ENCODE data around the gene CDCP2.

The CDCP2 gene

GRCh38 chr1:54122135-54122751 is 30.6 kb downstream of the CDCP2 start:
- Histone ChIP-seq H3K79me2 (ENCODE audit: insufficient read depth, low read length) (no peaks in the 10 kb centered on the region), H3K4me1 (ENCODE audit: insufficient read depth, low read length, severe bottlenecking) (peaks cover 20% of the 10 kb centered on the region), H3K9ac (ENCODE audit: low read length) (no peak overlapping the region), H3K4me3 (ENCODE audit: low read depth, low read length, poor library complexity, severe bottlenecking) (no peak overlapping the region), H2AFZ (ENCODE audit: low read length) (no peak overlapping the region), H3K9me3 (ENCODE audit: low read length) (no peaks in the 10 kb centered on the region), H3F3A (ENCODE audit: insufficient read depth, low read length) (no peaks in the 10 kb centered on the region), H3K27ac (ENCODE audit: low read depth, low read length, poor library complexity, severe bottlenecking) (no peak overlapping the region), H4K20me1 (ENCODE audit: insufficient read depth, low read length) (no peaks in the 10 kb centered on the region), H3K4me2 (ENCODE audit: low read length) (no peak overlapping the region), H3K36me3 (ENCODE audit: insufficient read depth, low read length) (no peaks in the 10 kb centered on the region), H3K27me3 (ENCODE audit: insufficient read depth, low read length) (peaks cover 10% of the 10 kb centered on the region), H3K9me2 (ENCODE audit: low read depth, low read length) (no peaks in the 10 kb centered on the region)
- TF ChIP-seq EZH2 (IDR thresholded peaks at IDR 0.05; ENCODE audit: borderline replicate concordance, low read length) (no peak), CTCF (IDR thresholded peaks at IDR 0.05; ENCODE audit: low read length) (no peak)

GRCh38 chr1:54121482-54122134 is 31.2 kb downstream of the CDCP2 start:
- no peak overlapping the region for H3K9ac ChIP-seq (ENCODE audit: low read length)
- H3F3A ChIP-seq (ENCODE audit: insufficient read depth, low read length), result no peaks in the 10 kb centered on the region
- H2AFZ ChIP-seq (ENCODE audit: low read length), result no peak overlapping the region
- H3K27ac ChIP-seq (ENCODE audit: low read depth, low read length, poor library complexity, severe bottlenecking), result no peak overlapping the region
- no peak overlapping the region for H3K4me3 ChIP-seq (ENCODE audit: low read depth, low read length, poor library complexity, severe bottlenecking)
- H3K79me2 ChIP-seq (ENCODE audit: insufficient read depth, low read length), result no peaks in the 10 kb centered on the region
- peaks cover 10% of the 10 kb centered on the region for H3K27me3 ChIP-seq (ENCODE audit: insufficient read depth, low read length)
- TF ChIP-seq CTCF (IDR thresholded peaks at IDR 0.05; ENCODE audit: low read length) (peak; percentile 63), EZH2 (IDR thresholded peaks at IDR 0.05; ENCODE audit: borderline replicate concordance, low read length) (no peak)
- no peaks in the 10 kb centered on the region for H3K9me2 ChIP-seq (ENCODE audit: low read depth, low read length)
- H3K4me1 ChIP-seq (ENCODE audit: insufficient read depth, low read length, severe bottlenecking), result peaks cover 20% of the 10 kb centered on the region
- H3K4me2 ChIP-seq (ENCODE audit: low read length), result no peak overlapping the region
- H3K9me3 ChIP-seq (ENCODE audit: low read length), result no peaks in the 10 kb centered on the region
- H3K36me3 ChIP-seq (ENCODE audit: insufficient read depth, low read length), result no peaks in the 10 kb centered on the region
- H4K20me1 ChIP-seq (ENCODE audit: insufficient read depth, low read length), result no peaks in the 10 kb centered on the region

GRCh38 chr1:54120698-54121481 is 31.9 kb downstream of the CDCP2 start:
- H3K4me2 ChIP-seq (ENCODE audit: low read length), result no peak overlapping the region
- no peaks in the 10 kb centered on the region for H3K79me2 ChIP-seq (ENCODE audit: insufficient read depth, low read length)
- H3K9me3 ChIP-seq (ENCODE audit: low read length), result no peaks in the 10 kb centered on the region
- TF ChIP-seq CTCF (IDR thresholded peaks at IDR 0.05; ENCODE audit: low read length) (no peak), EZH2 (IDR thresholded peaks at IDR 0.05; ENCODE audit: borderline replicate concordance, low read length) (no peak)
- H3K36me3 ChIP-seq (ENCODE audit: insufficient read depth, low read length), result no peaks in the 10 kb centered on the region
- no peak overlapping the region for H3K9ac ChIP-seq (ENCODE audit: low read length)
- peaks cover 10% of the 10 kb centered on the region for H3K27me3 ChIP-seq (ENCODE audit: insufficient read depth, low read length)
- no peak overlapping the region for H3K4me3 ChIP-seq (ENCODE audit: low read depth, low read length, poor library complexity, severe bottlenecking)
- no peaks in the 10 kb centered on the region for H3K9me2 ChIP-seq (ENCODE audit: low read depth, low read length)
- H3F3A ChIP-seq (ENCODE audit: insufficient read depth, low read length), result no peaks in the 10 kb centered on the region
- peaks cover 20% of the 10 kb centered on the region for H3K4me1 ChIP-seq (ENCODE audit: insufficient read depth, low read length, severe bottlenecking)
- no peak overlapping the region for H2AFZ ChIP-seq (ENCODE audit: low read length)
- H3K27ac ChIP-seq (ENCODE audit: low read depth, low read length, poor library complexity, severe bottlenecking), result no peak overlapping the region
- H4K20me1 ChIP-seq (ENCODE audit: insufficient read depth, low read length), result no peaks in the 10 kb centered on the region
